RWPE2 (cell line): ENCODE measurements around the gene TRIM33.
"Not testable (repeated sequence)": the region's sequence is repeated elsewhere in the genome, so short reads cannot be mapped to it uniquely, and the experiment has no call there.

Experiments
- ATAC-seq: fragments of 200-7000 bp; cut with Tn5 transposase; 3 replicates; pipeline ENCODE4 v1.9.1; 2021; ENCODE audit warnings: low read depth
- DNase-seq: peaks from one replicate; pipeline ENCODE4 v3.0.0-alpha.2; 2020; ENCODE audit warnings: low spot score
- H3K27ac ChIP-seq: fragments of 450-650 bp; 2 replicates; pipeline ENCODE4 v1.5.1; 2017; ENCODE audit warnings: mild to moderate bottlenecking; ENCODE audit not compliant: poor library complexity, severe bottlenecking
- H3K27me3 ChIP-seq: fragments of 250-450 bp; sonication (Bioruptor Pico); 2 replicates; pipeline ENCODE4 v1.5.1; 2021; ENCODE audit warnings: mild to moderate bottlenecking, moderate library complexity; ENCODE audit not compliant: insufficient read depth, poor library complexity, severe bottlenecking
- H3K36me3 ChIP-seq: fragments of 250-450 bp; sonication (Bioruptor Pico); 2 replicates; pipeline ENCODE4 v1.5.1; 2020; ENCODE audit warnings: low read depth, mild to moderate bottlenecking, moderate library complexity
- H3K4me1 ChIP-seq: fragments of 250-450 bp; sonication (Bioruptor Pico); 2 replicates; pipeline ENCODE4 v1.5.1; 2021; ENCODE audit warnings: mild to moderate bottlenecking, moderate library complexity; ENCODE audit not compliant: insufficient read depth, poor library complexity, severe bottlenecking
- H3K4me3 ChIP-seq: fragments of 250-450 bp; sonication (Bioruptor Pico); 2 replicates; pipeline ENCODE4 v1.5.1; 2021; ENCODE audit warnings: mild to moderate bottlenecking, moderate library complexity; ENCODE audit not compliant: severe bottlenecking
- H3K9me3 ChIP-seq: fragments of 250-450 bp; sonication (Bioruptor Pico); 2 replicates; pipeline ENCODE4 v1.5.1; 2021; ENCODE audit warnings: mild to moderate bottlenecking, moderate library complexity; ENCODE audit not compliant: severe bottlenecking
- TF ChIP-seq, protein P1 (sequence below): fragments of 450-650 bp; IDR thresholded peaks from one replicate; pipeline ENCODE4 v1.5.1; 2017; ENCODE audit warnings: mild to moderate bottlenecking, moderate library complexity; ENCODE audit not compliant: poor library complexity, severe bottlenecking

The TRIM33 gene

DNA sequence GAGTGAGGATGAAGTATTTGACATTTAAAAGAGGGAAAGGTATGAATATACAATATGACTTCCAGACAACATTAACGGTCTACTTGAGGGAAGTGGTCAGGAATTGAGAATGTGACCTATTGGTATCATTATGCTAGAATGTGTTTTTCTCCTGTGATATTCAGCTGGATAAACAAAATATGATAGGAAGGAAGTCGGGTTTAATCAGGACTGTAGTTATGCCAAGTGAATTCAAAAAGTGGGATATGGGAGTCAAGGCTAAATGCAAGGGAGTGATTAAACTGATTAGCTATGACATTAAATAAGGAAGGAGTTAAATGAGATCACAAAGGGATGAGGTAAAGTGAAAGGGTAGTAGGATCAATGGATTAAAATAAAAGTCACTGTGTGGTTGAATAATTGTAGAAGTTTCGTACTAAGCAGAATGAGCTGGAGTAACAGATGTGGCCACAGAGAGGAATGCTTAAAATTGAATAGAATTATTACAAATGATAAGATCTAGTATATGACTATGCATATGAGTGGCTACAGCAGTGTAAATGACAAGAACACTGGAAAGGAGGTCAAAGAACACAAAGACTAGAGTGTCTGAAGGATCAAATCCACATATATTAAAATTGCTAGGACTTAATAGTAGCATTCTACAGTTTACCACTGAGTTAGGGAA lies 62.5 kb downstream of the TRIM33 start:
- H3K27me3 ChIP-seq, result no peaks in the 10 kb centered on the region
- TF ChIP-seq, protein P1, sequence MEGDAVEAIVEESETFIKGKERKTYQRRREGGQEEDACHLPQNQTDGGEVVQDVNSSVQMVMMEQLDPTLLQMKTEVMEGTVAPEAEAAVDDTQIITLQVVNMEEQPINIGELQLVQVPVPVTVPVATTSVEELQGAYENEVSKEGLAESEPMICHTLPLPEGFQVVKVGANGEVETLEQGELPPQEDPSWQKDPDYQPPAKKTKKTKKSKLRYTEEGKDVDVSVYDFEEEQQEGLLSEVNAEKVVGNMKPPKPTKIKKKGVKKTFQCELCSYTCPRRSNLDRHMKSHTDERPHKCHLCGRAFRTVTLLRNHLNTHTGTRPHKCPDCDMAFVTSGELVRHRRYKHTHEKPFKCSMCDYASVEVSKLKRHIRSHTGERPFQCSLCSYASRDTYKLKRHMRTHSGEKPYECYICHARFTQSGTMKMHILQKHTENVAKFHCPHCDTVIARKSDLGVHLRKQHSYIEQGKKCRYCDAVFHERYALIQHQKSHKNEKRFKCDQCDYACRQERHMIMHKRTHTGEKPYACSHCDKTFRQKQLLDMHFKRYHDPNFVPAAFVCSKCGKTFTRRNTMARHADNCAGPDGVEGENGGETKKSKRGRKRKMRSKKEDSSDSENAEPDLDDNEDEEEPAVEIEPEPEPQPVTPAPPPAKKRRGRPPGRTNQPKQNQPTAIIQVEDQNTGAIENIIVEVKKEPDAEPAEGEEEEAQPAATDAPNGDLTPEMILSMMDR, result no peak
- no peak overlapping the region for H3K4me3 ChIP-seq
- H3K36me3 ChIP-seq, result peaks cover 22% of the 10 kb centered on the region
- no peaks in the 10 kb centered on the region for H3K4me1 ChIP-seq
- ATAC-seq (no peak), DNase-seq (no peak)
- no peaks in the 10 kb centered on the region for H3K9me3 ChIP-seq
- no peak overlapping the region for H3K27ac ChIP-seq

DNA sequence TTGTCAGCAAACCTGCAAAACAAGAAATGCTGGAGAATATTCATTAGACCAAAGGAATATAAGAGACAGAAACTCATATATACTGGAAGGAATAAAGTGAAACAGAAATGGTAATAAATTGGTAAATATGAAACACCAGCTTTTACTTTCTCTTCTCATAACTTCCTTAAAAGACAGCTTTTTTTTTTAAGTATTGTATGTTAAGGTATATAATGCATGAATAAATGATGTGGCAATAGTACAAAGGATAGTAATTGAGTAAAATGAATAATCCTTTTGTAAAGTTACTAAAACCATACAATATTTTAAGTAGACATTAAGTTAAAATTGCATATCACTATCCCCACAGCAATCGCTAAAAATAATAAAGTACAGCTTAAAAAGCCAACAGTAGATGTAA lies 64.8 kb downstream of the TRIM33 start:
- TF ChIP-seq, protein P1, result no peak
- H3K9me3 ChIP-seq, result no peaks in the 10 kb centered on the region
- H3K4me3 ChIP-seq, result no peak overlapping the region
- H3K4me1 ChIP-seq, result no peaks in the 10 kb centered on the region
- no peak overlapping the region for H3K27ac ChIP-seq
- ATAC-seq, result no peak
- H3K36me3 ChIP-seq, result peaks cover 26% of the 10 kb centered on the region
- no peak for DNase-seq
- no peaks in the 10 kb centered on the region for H3K27me3 ChIP-seq

DNA sequence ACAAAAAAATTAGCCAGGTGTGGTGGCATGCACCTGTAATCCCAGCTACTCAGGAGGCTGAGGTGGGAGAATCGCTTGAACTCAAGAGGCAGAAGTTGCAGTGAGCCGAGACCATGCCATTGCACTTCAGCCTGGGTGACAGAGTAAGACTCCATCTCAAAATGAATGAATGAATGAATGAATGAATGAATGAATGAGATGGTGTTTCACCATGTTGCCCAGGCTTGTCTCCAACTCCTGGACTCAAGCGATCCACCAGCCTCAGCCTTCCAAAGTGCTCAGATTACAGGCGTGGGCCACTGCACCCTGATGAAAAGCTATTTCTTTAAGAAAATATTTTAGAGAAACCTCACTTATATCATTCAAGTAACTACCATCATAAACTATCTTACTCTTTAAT lies 67.8 kb downstream of the TRIM33 start:
- not testable (repeated sequence) for ATAC-seq

DNA sequence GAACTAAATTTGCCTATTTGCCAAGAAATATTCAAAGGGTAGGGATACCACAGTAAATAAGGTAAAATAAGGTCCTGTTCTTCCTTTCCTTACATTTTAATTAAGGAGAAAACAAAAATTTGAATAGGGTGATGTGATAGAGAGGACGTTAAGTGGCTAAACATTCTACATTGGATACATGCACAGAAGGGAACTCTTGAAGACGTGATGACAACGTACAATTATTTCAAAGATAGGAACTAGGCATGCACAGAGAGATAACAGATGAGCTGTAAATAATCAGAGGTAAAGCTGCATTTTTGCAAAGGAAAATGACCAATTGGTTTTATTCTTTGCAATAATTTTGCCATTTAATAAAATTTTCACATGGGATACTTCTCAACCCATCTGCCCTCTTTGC lies 69.7 kb downstream of the TRIM33 start:
- Histone ChIP-seq H3K4me1 (no peaks in the 10 kb centered on the region), H3K27ac (no peak overlapping the region), H3K9me3 (no peaks in the 10 kb centered on the region), H3K27me3 (no peaks in the 10 kb centered on the region), H3K36me3 (peaks cover 16% of the 10 kb centered on the region), H3K4me3 (no peak overlapping the region)
- TF ChIP-seq, protein P1, result no peak
- no peak for ATAC-seq
- DNase-seq, result no peak

More for the DNA sequence above, 67.8 kb downstream of the TRIM33 start:
- peaks cover 22% of the 10 kb centered on the region for H3K36me3 ChIP-seq
- not testable (repeated sequence) for H3K4me3 ChIP-seq, H3K27me3 ChIP-seq, DNase-seq, H3K27ac ChIP-seq, H3K4me1 ChIP-seq, H3K9me3 ChIP-seq

DNA sequence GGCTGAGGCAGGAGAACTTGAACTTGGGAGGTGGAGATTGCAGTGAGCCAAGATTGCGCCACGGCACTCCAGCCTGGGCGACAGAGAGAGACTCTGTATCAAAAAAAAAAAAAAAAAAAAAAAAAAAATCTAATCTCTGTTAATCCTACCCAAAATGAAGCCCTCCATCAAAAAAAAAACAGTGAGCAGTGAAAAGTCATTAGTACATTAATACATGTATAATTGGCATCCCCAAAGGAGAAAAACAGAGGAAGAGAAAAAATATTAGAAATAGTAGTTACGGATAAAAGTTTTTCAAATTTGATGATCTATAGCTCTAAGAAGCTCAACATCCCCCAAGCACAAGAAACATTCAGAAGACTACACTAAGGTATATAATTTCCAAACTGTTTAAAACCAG lies 71.6 kb downstream of the TRIM33 start:
- H3K36me3 ChIP-seq, result peaks cover 4% of the 10 kb centered on the region; the same call in 1 of the 2 replicates
- TF ChIP-seq, protein P1, result no peak
- DNase-seq, result no peak
- H3K27ac ChIP-seq, result no peak overlapping the region
- no peaks in the 10 kb centered on the region for H3K4me1 ChIP-seq
- H3K27me3 ChIP-seq, result no peaks in the 10 kb centered on the region
- H3K9me3 ChIP-seq, result no peaks in the 10 kb centered on the region
- ATAC-seq, result no peak
- H3K4me3 ChIP-seq, result no peak overlapping the region
